GM12891 (cell line): Measurements from ENCODE around the gene STARD10.

Experiments used
- DNase-seq: peaks from one replicate; pipeline ENCODE4 v3.0.0; 2011; ENCODE audit warnings: low spot score; ENCODE audit not compliant: insufficient read length
- FAIRE-seq: peaks from 2 replicates; lab custom pipeline; 2011; peaks lifted over from hg19 to GRCh38; lab: Jason Lieb, UNC
- PAX5 ChIP-seq: IDR thresholded peaks from 2 replicates; pipeline ENCODE4 v1.6.1; 2011; ENCODE audit warnings: low read length, moderate library complexity, mild to moderate bottlenecking; ENCODE audit not compliant: insufficient read depth, severe bottlenecking
- POLR2A ChIP-seq: IDR thresholded peaks from 2 replicates; pipeline ENCODE4 v1.6.1; 2011; ENCODE audit warnings: low read depth, low read length, control low read depth
- POLR2AphosphoS5 ChIP-seq: IDR thresholded peaks from 2 replicates; pipeline ENCODE4 v1.6.1; 2011; ENCODE audit warnings: low read depth, low read length, control low read depth
- POU2F2 ChIP-seq: IDR thresholded peaks from 2 replicates; pipeline ENCODE4 v1.6.1; 2011; ENCODE audit warnings: low read depth, mild to moderate bottlenecking, control low read depth, low read length, moderate library complexity
- SPI1 ChIP-seq: IDR thresholded peaks from 2 replicates; pipeline ENCODE4 v1.6.1; 2011; ENCODE audit warnings: low read depth, low read length, control low read depth
- TAF1 ChIP-seq: IDR thresholded peaks from 2 replicates; pipeline ENCODE4 v1.6.1; 2011; ENCODE audit warnings: low read depth, low read length, control low read depth

STARD10 gene

DNA sequence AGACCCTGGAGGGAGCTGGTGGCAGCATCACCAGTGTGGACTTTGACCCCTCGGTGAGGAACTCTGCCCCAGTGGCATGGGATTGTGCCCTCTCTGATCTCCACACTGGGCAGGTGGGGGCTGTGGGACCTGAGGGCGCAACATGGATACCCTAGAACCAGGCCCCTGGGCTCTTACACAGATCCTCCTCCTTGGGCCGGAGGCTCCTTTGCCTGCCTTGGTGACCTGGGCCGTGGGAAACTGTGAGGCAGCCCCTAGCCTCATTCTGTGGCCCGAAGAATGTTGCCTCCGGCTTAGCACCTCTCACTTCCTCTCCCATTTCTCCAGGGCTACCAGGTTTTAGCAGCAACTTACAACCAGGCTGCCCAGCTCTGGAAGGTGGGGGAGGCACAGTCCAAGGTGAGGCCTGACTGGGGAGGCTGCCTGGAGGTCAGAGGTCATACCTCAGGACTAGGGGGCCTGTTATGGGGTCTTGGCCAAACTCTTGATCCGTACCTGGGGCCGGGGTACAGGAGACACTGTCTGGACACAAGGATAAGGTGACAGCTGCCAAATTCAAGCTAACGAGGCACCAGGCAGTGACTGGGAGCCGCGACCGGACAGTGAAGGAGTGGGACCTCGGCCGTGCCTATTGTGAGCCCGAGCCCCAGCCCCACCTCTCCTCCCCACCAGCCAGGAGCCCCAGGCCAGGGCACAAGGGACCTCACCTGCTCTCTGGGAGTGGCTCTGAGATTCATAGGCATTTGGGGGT lies 32.5 kb upstream of the STARD10 start:
- DNase-seq = no peak
- TF ChIP-seq POU2F2 (no peak), SPI1 (peak; percentile 43), POLR2AphosphoS5 (0 out of 2 replicates have a peak, but pooled peaks have one; percentile 17), POLR2A (peak; percentile 24), PAX5 (no peak), TAF1 (no peak)
- no peak for FAIRE-seq

DNA sequence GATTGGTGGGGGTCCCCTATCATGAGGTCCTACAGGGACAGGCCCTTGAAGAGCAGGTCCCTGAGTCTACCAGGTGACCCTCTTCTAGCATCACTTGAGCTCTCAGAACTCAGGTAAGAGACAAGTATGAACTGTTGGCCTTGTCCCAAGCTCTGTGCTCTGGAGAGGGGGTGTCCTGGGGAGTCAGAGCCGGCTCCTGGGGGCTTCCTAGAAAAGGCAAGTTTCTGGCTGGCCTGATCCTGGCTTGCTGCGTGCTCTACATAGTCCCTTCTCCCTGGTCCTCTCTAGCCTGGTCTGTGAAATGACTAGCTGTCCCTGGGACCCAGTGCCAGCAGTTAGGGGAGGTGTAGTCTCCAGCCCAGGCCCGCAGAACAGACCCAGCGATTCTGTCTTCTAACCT lies 31.8 kb upstream of the STARD10 start:
- FAIRE-seq (no peak), DNase-seq (no peak)
- TF ChIP-seq PAX5 = no peak
- no peak for TF ChIP-seq TAF1
- no peak for TF ChIP-seq POLR2AphosphoS5
- TF ChIP-seq POLR2A = no peak
- no peak for TF ChIP-seq SPI1
- TF ChIP-seq POU2F2 = no peak

DNA sequence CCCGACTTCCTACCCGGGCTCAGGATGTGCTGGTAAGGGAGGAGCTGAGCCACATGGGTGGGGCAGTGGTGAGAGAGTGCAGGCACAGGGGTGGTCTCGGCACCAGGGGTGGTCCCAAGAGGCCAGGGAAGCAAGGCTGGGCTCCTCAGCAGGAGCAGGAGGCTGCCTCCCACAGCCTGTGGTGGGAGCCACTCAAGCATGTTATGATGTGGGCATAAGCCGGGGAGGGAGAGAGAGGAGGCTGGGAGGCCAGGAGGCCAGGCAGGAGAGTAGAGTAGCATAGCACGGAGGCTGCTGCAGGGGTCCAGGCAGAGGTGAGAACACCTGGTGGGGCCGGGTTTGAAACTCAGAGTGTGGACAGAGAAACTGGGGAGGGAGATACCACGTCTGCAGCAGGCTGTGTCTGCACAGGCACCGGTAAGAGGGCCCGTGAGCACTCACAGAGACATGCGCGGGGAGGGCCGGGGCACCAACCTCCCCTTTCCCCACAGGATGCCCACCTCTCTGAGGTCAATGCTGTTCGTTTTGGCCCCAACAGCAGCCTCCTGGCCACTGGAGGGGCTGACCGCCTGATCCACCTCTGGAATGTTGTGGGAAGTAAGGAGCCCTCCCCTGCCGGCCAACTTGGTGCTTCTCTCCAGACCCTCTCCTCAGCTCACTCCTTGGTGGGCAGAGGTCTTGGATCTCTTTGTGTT lies 31.1 kb upstream of the STARD10 start:
- TF ChIP-seq POLR2A = peak; percentile 46; the same call in 1 of the 2 replicates
- no peak for TF ChIP-seq TAF1
- 0 out of 2 replicates have a peak, but pooled peaks have one; percentile 20 for TF ChIP-seq POU2F2
- FAIRE-seq = no peak

DNA sequence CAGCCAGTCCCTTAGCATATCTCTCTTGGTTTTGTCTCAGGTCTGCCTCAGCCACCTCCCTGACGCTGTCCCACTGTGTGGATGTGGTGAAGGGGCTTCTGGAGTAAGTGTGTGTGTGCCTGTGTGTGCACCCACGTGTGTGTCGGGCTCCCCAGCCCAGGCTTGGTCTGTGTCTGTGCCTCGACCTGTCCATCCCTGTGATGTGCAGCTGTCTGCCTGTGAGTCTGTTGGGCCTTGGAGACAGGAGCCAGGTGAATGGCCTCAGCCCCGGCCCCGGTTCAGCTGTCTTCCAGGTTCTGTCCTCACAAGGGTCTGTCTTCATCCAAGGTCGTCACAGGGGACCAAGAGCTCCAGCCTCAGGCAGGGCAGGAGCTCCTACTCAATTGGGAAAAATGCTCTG lies 30.2 kb upstream of the STARD10 start:
- FAIRE-seq (peak; percentile 43), DNase-seq (no peak)
- TF ChIP-seq POU2F2 (no peak), POLR2A (peak; percentile 31; the same call in 1 of the 2 replicates), PAX5 (no peak), POLR2AphosphoS5 (0 out of 2 replicates have a peak, but pooled peaks have one; percentile 4), TAF1 (no peak), SPI1 (no peak)

More for the DNA sequence above, 31.1 kb upstream of the STARD10 start:
- DNase-seq = no peak

DNA sequence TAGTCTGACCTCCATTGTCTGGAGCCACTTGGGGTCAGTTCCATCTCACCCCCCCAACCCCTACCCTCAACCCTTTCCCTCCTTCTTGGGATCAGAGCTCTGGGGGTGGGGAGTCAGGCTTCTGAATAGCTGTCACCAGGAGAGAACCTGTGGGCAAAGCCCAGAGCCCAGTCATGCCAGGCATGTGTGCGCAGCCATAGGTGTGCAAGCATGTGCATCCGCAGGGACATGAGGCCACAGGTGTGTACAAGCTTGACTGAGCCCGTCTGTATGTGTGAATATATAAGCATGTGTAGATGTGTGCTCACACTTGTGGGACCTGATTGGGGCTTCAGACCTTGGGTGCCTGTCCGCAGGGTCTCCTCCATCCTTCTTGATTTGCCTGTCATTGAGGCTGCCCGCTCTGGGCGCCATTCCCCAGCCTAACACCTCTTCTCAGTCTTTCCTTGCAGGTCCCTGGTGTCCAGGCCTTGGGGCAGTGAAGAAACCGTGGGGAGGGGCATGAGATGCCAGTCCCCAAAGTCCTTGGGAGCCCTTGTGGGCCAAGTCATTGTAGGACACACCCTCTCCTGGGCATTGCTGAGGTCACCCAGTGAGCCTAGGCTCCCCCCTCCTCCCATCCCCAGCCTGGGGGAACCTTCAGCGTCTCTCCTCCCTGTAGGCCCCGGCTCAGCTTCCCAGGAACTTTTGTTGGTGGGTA lies 29.4 kb upstream of the STARD10 start:
- peak; percentile 66 for FAIRE-seq
- TF ChIP-seq SPI1 (no peak), POLR2AphosphoS5 (peak; percentile 60; the same call in 1 of the 2 replicates), POLR2A (peak; percentile 62; the same call in 1 of the 2 replicates), POU2F2 (peak; percentile 11; the same call in 1 of the 2 replicates), TAF1 (no peak), PAX5 (no peak)

DNA sequence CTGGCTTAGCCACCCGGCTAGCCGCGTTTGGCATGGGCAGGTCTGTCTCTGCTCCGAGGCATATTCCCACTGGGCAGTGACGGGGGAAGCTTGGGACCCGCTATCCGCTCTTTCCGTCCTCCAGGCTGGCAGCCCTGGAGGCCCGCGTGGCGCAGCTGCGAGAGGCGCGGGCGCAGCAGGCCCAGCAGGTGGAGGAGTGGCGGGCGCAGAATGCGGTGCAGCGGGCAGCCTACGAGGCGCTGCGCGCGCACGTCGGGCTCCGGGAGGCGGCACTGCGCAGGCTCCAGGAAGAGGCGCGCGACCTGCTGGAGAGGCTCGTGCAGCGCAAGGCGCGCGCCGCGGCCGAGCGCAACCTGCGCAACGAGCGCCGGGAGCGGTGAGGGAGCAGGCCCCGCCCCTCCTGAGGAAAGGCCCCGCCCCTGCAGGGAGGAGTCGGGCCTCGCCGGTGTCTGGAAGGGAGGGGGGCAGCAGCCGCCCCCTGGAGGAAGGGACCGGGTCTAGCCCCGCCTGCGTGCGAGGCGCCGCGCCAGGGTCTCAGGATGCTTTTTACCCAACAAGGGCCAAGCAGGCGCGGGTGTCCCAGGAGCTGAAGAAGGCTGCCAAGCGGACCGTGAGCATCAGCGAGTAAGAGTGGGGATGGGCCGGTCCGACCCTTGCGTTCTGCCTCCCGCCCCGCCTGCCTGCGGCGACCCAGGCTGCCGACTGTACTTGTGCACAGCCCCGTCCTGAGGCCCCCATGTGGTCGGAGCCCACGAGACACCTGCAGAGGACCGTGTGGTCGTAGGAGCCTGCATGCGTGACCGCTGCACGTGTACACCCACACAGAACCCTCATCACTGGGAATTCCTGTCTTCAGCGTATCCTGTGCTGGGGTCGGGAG lies 28.3 kb upstream of the STARD10 start:
- FAIRE-seq = peak; percentile 89
- no peak for DNase-seq
- TF ChIP-seq POLR2A (0 out of 2 replicates have a peak, but pooled peaks have one; percentile 39), POU2F2 (no peak), TAF1 (no peak), POLR2AphosphoS5 (peak; percentile 46; the same call in 1 of the 2 replicates), PAX5 (peak; percentile 98), SPI1 (no peak)

More for the DNA sequence above, 29.4 kb upstream of the STARD10 start:
- no peak for DNase-seq

DNA sequence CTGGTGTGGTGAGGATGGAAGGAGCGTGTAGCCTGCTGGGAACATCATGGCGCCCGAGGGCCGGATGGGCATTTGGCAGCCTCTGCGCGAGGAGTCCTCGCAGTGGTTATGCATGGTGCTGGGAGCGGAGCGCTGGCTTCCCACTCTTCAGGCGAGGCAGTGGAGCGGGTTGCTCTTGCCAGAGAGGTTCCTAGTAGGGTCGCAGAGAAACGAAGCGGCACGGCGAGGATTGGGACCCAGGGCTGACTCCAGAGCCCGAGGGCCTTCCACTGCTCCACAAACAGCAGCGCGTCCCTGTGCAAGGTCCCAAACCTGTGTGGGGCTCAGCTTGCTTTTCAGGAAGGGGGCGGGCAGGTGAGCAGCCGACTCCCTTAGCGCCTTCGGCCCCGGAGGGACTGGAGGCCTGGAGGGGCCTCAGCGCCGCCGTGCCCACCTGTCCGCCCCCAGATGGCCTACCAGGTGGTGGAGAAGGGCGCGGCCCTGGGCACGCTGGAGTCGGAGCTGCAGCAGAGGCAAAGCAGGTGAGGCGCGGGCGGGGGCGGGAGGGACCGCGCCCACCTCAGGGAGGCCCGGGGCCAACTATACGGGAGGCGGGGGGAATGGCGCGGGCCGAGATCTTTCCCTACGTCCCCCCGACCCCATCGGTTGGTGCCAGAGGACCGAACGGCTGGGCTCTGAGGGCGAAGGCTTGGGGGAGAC lies 27.5 kb upstream of the STARD10 start:
- no peak for FAIRE-seq
- TF ChIP-seq PAX5 (no peak), TAF1 (no peak), POLR2AphosphoS5 (no peak), POLR2A (no peak; the same call in 1 of the 2 replicates), POU2F2 (no peak), SPI1 (no peak)
- DNase-seq = no peak
